ENCODE data around the gene KRTAP10-3.

- TF ChIP-seq, protein P1, sequence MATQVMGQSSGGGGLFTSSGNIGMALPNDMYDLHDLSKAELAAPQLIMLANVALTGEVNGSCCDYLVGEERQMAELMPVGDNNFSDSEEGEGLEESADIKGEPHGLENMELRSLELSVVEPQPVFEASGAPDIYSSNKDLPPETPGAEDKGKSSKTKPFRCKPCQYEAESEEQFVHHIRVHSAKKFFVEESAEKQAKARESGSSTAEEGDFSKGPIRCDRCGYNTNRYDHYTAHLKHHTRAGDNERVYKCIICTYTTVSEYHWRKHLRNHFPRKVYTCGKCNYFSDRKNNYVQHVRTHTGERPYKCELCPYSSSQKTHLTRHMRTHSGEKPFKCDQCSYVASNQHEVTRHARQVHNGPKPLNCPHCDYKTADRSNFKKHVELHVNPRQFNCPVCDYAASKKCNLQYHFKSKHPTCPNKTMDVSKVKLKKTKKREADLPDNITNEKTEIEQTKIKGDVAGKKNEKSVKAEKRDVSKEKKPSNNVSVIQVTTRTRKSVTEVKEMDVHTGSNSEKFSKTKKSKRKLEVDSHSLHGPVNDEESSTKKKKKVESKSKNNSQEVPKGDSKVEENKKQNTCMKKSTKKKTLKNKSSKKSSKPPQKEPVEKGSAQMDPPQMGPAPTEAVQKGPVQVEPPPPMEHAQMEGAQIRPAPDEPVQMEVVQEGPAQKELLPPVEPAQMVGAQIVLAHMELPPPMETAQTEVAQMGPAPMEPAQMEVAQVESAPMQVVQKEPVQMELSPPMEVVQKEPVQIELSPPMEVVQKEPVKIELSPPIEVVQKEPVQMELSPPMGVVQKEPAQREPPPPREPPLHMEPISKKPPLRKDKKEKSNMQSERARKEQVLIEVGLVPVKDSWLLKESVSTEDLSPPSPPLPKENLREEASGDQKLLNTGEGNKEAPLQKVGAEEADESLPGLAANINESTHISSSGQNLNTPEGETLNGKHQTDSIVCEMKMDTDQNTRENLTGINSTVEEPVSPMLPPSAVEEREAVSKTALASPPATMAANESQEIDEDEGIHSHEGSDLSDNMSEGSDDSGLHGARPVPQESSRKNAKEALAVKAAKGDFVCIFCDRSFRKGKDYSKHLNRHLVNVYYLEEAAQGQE (IDR thresholded peaks at IDR 0.05; ENCODE audit: unreplicated experiment), result no peak
- TF ChIP-seq, protein P2, sequence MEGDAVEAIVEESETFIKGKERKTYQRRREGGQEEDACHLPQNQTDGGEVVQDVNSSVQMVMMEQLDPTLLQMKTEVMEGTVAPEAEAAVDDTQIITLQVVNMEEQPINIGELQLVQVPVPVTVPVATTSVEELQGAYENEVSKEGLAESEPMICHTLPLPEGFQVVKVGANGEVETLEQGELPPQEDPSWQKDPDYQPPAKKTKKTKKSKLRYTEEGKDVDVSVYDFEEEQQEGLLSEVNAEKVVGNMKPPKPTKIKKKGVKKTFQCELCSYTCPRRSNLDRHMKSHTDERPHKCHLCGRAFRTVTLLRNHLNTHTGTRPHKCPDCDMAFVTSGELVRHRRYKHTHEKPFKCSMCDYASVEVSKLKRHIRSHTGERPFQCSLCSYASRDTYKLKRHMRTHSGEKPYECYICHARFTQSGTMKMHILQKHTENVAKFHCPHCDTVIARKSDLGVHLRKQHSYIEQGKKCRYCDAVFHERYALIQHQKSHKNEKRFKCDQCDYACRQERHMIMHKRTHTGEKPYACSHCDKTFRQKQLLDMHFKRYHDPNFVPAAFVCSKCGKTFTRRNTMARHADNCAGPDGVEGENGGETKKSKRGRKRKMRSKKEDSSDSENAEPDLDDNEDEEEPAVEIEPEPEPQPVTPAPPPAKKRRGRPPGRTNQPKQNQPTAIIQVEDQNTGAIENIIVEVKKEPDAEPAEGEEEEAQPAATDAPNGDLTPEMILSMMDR (conservative IDR thresholded peaks at IDR 0.05; ENCODE audit: low read depth in 2 of 2), result no peak
- TF ChIP-seq ZNF114 (CRISPR knock-in tag; IDR thresholded peaks at IDR 0.05), result no peak
- TF ChIP-seq ZNF331 (CRISPR knock-in tag; IDR thresholded peaks at IDR 0.05; ENCODE audit: low read depth), result no peak
- no peak for TF ChIP-seq EZH2 (IDR thresholded peaks at IDR 0.05; ENCODE audit: low read depth, unreplicated experiment)
- TF ChIP-seq JUNB (IDR thresholded peaks at IDR 0.05; ENCODE audit: unreplicated experiment), result no peak
- TF ChIP-seq POLR2AphosphoS5 (IDR thresholded peaks at IDR 0.05; ENCODE audit: low read depth), result no peak
- no peak for TF ChIP-seq CREB1 (CRISPR knock-in tag; IDR thresholded peaks at IDR 0.05; ENCODE audit: low read depth)
- no peak for TF ChIP-seq NANOG (IDR thresholded peaks at IDR 0.05; ENCODE audit: borderline replicate concordance)
- no peak for TF ChIP-seq STAT1 (IDR thresholded peaks at IDR 0.05; ENCODE audit: unreplicated experiment)
- TF ChIP-seq EZH2phosphoT487 (IDR thresholded peaks at IDR 0.05; ENCODE audit: unreplicated experiment), result no peak
- no peak for TF ChIP-seq ETS1 (IDR thresholded peaks at IDR 0.05)
Observed at GRCh38 chr21:44518686-44519085, 39.9 kb downstream of the KRTAP10-3 start.

Measured in GM23338 (cell line).